SH-SY5Y (cell line): ENCODE data around the gene LRRC72.

ENCODE experiments used
- GATA2 ChIP-seq: IDR thresholded peaks from 2 replicates; pipeline ENCODE4 v1.6.1; 2011; ENCODE audit warnings: mild to moderate bottlenecking, low read depth, low read length
- GATA3 ChIP-seq: IDR thresholded peaks from 2 replicates; pipeline ENCODE4 v1.6.1; 2011; ENCODE audit warnings: low read depth, mild to moderate bottlenecking, low read length, moderate library complexity

DNA sequence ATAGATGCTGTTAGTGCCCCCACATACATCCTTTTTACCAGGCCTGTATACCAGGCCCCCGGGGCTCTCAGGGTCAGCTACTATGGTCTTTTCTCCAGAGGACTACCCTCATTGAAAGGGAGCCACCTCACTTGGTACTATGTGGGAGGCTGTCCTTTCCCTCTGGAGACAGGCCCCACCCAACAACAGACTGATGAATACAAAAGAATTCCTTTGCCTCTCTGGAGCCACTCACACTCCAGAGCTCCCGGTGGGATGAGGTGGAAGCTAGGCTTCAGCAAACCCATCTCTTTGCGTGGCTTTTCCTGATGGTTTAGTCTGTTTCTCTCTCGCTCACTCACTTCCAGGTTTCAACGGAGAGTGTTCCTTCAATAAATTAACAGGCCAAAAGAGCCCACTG is 88.6 kb downstream of the LRRC72 start:
- TF ChIP-seq GATA2, result no peak
- TF ChIP-seq GATA3, result no peak
